ENCODE measurements around the gene ERGIC1.

ERGIC1 gene

DNA sequence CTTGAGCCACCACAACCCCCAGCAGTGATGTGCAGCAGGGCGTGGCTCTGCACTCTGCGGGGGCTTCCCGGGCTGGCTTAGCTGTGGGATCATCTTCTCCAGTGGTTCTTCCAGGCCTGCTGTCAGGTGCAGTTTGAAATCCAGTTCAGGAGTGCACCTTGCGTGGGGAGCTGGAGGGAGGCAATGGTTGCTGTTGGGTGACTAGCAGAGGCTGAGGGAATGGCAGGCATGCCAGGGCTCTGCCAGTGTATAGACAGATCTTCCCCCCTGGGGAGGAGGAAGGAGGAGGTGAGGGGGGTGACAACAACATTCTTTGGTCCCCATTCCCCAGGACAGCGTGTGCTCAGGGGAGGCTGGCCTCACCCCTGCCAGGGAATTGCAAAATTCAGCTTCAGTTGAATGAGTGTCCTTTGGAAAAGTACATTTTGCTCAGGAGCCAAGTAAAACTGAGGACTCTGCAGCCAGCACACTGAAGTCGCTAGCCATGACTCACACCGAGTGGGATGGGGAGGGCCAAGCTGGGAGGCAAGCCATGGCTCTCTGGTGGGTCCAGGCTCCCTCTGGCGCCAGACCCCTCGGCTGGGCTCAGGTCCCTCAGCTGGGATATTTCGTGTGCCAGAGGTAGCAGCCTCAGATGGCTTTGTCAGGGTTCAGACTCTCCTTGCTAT lies 35.0 kb downstream of the ERGIC1 start:
- H3K36me3 ChIP-seq (ENCODE audit: insufficient read depth, low read length), result peaks cover 19% of the 10 kb centered on the region; the same call in 1 of the 2 replicates
- H3K4me1 ChIP-seq (ENCODE audit: insufficient read depth, low read length, poor library complexity, severe bottlenecking), result no peaks in the 10 kb centered on the region
- H4K20me1 ChIP-seq (ENCODE audit: insufficient read depth, low read length, poor library complexity, severe bottlenecking), result peaks cover 54% of the 10 kb centered on the region
- no peak overlapping the region for H2AFZ ChIP-seq (ENCODE audit: low read length)
- peaks cover 94% of the 10 kb centered on the region for H3K79me2 ChIP-seq (ENCODE audit: insufficient read depth, low read length)
- no peak for TF ChIP-seq EZH2phosphoT487 (IDR thresholded peaks at IDR 0.05; ENCODE audit: borderline replicate concordance)
- TF ChIP-seq, protein P1, sequence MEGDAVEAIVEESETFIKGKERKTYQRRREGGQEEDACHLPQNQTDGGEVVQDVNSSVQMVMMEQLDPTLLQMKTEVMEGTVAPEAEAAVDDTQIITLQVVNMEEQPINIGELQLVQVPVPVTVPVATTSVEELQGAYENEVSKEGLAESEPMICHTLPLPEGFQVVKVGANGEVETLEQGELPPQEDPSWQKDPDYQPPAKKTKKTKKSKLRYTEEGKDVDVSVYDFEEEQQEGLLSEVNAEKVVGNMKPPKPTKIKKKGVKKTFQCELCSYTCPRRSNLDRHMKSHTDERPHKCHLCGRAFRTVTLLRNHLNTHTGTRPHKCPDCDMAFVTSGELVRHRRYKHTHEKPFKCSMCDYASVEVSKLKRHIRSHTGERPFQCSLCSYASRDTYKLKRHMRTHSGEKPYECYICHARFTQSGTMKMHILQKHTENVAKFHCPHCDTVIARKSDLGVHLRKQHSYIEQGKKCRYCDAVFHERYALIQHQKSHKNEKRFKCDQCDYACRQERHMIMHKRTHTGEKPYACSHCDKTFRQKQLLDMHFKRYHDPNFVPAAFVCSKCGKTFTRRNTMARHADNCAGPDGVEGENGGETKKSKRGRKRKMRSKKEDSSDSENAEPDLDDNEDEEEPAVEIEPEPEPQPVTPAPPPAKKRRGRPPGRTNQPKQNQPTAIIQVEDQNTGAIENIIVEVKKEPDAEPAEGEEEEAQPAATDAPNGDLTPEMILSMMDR (conservative IDR thresholded peaks at IDR 0.05; ENCODE audit: low read length), result no peak
- no peaks in the 10 kb centered on the region for H3K27me3 ChIP-seq (ENCODE audit: insufficient read depth, low read length, poor library complexity, severe bottlenecking)
- H3K9me2 ChIP-seq (replicated peaks; ENCODE audit: low read depth, low read length), result no peaks in the 10 kb centered on the region
- H3K4me3 ChIP-seq (ENCODE audit: low read length, poor library complexity, severe bottlenecking), result no peak overlapping the region
- H3K9me3 ChIP-seq (ENCODE audit: insufficient read depth, low read depth, low read length), result no peaks in the 10 kb centered on the region
- no peak overlapping the region for H3K9ac ChIP-seq (ENCODE audit: low read depth, low read length, poor library complexity, severe bottlenecking)
- no peaks in the 10 kb centered on the region for H3F3A ChIP-seq (ENCODE audit: low read depth)
- H3K4me2 ChIP-seq (ENCODE audit: low read depth, low read length, poor library complexity, severe bottlenecking), result no peak overlapping the region

DNA sequence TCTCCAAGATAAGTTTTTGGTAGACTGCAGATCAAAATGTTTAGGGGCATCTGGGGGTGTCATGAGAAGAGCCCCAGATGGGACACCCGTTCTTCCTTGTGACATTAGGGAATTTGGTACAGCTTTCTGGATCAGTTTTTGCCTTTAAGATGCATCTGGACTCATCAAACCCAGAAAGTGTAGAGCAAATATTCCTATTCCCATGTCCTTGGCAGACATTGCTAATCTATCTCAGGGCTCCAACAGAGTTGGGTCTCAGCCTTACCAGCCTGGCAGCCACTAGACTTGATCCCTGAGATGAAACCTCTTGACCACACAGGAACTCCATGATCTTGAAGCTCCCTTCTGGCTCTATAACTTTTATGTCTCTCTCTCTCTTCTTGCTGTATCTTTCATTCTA lies 35.6 kb downstream of the ERGIC1 start:
- H3F3A ChIP-seq (ENCODE audit: low read depth), result no peaks in the 10 kb centered on the region
- no peaks in the 10 kb centered on the region for H3K9me3 ChIP-seq (ENCODE audit: insufficient read depth, low read depth, low read length)
- H3K79me2 ChIP-seq (ENCODE audit: insufficient read depth, low read length), result peaks cover 94% of the 10 kb centered on the region
- no peak overlapping the region for H2AFZ ChIP-seq (ENCODE audit: low read length)
- H3K4me3 ChIP-seq (ENCODE audit: low read length, poor library complexity, severe bottlenecking), result no peak overlapping the region
- TF ChIP-seq, protein P1 (conservative IDR thresholded peaks at IDR 0.05; ENCODE audit: low read length), result no peak
- TF ChIP-seq EZH2phosphoT487 (IDR thresholded peaks at IDR 0.05; ENCODE audit: borderline replicate concordance), result no peak
- H3K4me2 ChIP-seq (ENCODE audit: low read depth, low read length, poor library complexity, severe bottlenecking), result no peak overlapping the region
- H3K4me1 ChIP-seq (ENCODE audit: insufficient read depth, low read length, poor library complexity, severe bottlenecking), result no peaks in the 10 kb centered on the region
- no peaks in the 10 kb centered on the region for H3K27me3 ChIP-seq (ENCODE audit: insufficient read depth, low read length, poor library complexity, severe bottlenecking)
- H3K36me3 ChIP-seq (ENCODE audit: insufficient read depth, low read length), result peaks cover 19% of the 10 kb centered on the region; the same call in 1 of the 2 replicates
- H4K20me1 ChIP-seq (ENCODE audit: insufficient read depth, low read length, poor library complexity, severe bottlenecking), result peaks cover 58% of the 10 kb centered on the region
- H3K9ac ChIP-seq (ENCODE audit: low read depth, low read length, poor library complexity, severe bottlenecking), result no peak overlapping the region
- no peaks in the 10 kb centered on the region for H3K9me2 ChIP-seq (replicated peaks; ENCODE audit: low read depth, low read length)

DNA sequence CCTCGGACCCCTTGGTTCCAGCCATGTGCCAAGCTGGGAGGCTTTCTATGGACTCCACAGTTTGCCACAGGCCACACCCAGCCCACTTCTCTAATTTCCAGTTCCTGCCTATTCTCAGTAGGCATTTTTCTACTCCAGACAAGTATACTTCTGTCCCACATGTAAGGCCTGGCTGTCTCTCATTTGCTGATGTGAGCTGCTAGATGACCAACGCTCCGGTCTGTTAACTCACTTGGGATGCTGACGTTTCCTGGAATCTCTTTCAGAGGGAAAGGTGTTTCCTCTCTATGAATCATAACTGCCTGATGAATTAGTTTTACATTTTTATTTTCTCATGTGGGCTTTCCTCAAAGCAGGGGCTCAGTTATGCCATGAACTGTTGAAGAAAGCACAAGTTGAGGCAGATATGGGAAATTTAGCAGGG lies 36.3 kb downstream of the ERGIC1 start:
- Histone ChIP-seq H3K4me1 (ENCODE audit: insufficient read depth, low read length, poor library complexity, severe bottlenecking) (no peaks in the 10 kb centered on the region), H3K4me2 (ENCODE audit: low read depth, low read length, poor library complexity, severe bottlenecking) (no peak overlapping the region), H4K20me1 (ENCODE audit: insufficient read depth, low read length, poor library complexity, severe bottlenecking) (peaks cover 63% of the 10 kb centered on the region), H3K9me2 (replicated peaks; ENCODE audit: low read depth, low read length) (no peaks in the 10 kb centered on the region), H3K36me3 (ENCODE audit: insufficient read depth, low read length) (peaks cover 19% of the 10 kb centered on the region; the same call in 1 of the 2 replicates), H3K9ac (ENCODE audit: low read depth, low read length, poor library complexity, severe bottlenecking) (no peak overlapping the region), H3K27me3 (ENCODE audit: insufficient read depth, low read length, poor library complexity, severe bottlenecking) (no peaks in the 10 kb centered on the region), H3K79me2 (ENCODE audit: insufficient read depth, low read length) (peaks cover 95% of the 10 kb centered on the region), H3F3A (ENCODE audit: low read depth) (no peaks in the 10 kb centered on the region), H3K9me3 (ENCODE audit: insufficient read depth, low read depth, low read length) (no peaks in the 10 kb centered on the region), H3K4me3 (ENCODE audit: low read length, poor library complexity, severe bottlenecking) (no peak overlapping the region), H2AFZ (ENCODE audit: low read length) (no peak overlapping the region)
- no peak for TF ChIP-seq EZH2phosphoT487 (IDR thresholded peaks at IDR 0.05; ENCODE audit: borderline replicate concordance)
- TF ChIP-seq, protein P1 (conservative IDR thresholded peaks at IDR 0.05; ENCODE audit: low read length), result no peak
